Hippocampal formation (tissue), 2 donors: ENCODE results near the gene PLA2G4F.
"Not testable (repeated sequence)": the region's sequence is repeated elsewhere in the genome, so short reads cannot be mapped to it uniquely, and the experiment has no call there.

Experiments
- DNase-seq, 2 donors: peaks; one replicate each; lab custom pipeline; 2025; lab: John Stamatoyannopoulos, UW

PLA2G4F gene

DNA sequence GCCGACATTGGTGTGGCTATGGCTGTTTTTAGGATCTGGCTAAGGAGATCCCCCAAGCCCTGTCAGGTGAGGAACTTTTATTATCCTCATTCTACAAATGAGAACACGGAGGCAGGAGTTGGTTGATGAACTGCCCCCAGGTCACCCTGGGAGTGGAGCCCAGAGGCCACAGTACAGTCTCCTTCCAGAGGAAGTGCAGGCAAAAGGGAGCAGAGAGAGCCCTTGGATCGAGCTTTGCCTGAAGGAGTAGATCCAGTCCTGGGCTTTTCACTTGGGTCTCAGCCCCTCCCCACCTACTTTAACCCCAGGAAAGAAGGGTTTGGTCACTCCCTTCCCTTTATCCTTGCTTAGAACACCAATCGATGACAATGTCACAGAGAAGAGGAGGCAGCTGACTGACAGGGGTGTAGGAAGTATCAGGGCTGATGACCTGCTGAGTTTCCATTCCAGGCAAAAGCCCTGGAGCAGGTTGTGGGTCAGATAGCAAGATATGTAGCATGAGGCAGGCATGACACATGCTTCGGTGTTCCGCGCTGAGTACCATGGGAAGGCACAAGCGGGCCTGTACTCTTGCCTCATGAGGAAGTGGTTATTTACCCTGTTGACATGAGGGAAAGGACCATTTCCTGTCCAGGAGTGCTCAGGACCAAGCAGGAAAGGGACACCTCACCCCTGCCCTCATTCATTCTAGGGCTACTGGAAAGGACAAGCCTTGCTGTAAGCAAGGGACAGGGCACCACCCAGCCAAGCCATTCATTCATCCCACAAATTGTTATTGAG is 56.2 kb downstream of the PLA2G4F start:
- DNase-seq, result no peak

DNA sequence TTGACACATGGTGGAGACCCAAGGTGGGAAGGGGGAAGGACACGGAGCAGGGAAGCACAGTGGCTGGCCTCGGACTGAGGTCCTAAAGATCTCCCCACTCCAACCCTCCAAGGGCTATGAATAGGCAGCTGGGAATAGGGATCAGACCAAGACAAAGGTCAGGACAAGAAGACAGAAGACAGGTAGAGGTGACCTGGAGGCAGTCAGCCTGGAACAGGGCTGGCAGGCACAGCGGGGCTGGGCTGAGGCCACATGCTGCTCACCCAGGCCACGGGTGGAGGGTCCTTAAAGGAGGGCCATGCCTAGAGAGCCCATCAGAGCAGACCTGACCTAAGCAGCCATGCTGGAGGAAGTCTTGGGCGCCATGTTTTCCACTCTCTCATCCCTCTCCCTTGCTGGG is 59.4 kb downstream of the PLA2G4F start:
- no peak for DNase-seq

DNA sequence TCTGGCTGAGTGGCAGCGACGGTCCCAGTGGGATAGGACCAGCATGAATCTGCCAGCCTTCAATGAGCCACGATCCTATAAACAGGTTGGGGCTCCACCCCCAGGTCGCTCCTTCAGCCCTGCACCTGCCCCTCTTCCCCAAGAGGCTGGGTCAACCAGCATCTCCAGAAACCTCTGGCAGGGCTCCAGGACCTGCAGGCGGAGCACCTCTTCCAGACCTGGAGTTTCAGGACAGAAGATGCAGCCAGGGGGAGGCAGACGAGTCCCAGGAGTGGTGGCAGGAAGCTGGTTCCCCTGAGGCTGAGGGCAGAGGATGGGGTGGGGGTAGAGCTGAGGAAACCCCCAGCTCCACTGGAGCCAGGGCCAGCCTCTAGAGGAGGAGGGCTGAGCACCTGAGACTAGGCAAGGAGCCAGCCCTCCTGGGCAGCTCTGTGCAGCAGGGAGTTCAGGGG is 61.9 kb downstream of the PLA2G4F start, which contains the start of gene PLA2G4D:
Gene PLA2G4D, minus strand, starts transcription at position 51 of the 452 bp plus-strand sequence. CDS start 103 bp downstream, outside the sequence.
- no peak for DNase-seq

DNA sequence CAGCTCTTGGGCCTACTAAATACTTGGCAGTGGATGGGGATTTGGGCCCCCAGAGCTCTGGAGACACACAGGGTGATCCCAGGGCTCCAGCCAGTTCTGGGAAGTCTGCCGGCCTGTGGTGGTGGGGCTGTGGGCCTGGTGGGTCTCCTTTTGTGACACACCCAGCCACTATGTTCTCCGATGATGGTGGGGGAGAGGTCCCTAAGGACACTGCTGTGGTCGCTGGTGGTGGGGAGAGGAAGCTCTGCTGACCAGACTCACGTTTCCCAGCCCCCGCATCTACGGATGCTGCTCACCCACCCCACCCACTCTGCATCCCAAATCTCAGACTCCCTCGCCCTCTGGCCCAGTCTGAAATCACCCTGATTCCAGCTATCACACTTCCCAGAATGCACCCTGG is 62.5 kb downstream of the PLA2G4F start:
- DNase-seq, result no peak

DNA sequence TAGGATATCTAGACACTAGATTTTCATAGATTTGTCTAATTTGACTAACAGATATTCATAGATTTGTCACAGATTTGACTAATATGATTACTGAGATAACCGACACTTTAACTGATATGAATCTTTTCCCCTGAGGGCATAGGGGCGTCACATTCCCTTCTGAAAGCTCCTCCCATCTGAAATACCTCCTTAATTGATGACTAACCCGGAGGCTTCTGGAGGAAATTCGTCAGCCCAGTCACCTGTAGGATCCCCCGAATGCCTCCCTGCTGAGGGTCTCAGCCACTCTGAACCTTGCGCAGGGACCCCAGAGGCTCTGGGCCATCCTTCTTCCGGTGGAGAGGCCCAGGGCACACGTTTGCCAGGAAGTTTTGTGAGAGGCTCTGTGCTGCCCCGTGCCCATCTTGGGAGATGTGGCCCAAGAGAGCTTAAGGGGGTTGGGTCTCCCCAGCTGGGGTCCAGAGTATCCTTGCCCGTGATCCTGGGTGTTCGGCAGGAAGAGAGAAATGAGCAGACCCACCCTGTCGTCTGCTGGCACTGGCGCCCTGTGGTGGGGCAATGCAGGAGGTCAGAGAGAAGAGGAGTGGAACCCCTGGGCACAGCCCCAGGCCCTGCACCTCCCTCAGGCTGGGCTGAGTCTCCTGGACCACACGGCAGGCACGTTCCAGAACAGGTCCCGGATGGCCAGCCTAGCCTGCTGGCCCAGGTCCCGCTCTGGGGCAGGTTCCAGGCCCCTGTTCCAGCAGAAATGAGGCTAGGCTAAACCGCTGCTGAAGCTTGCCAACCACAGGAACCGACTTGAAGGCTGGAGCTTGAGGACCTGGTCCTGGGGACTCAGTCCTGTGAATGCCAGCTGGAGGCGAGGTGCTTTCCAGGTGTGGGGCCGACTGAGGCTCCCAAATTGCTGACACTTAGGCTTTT is 63.8 kb downstream of the PLA2G4F start:
- DNase-seq, result peak; percentile 12 to 23

DNA sequence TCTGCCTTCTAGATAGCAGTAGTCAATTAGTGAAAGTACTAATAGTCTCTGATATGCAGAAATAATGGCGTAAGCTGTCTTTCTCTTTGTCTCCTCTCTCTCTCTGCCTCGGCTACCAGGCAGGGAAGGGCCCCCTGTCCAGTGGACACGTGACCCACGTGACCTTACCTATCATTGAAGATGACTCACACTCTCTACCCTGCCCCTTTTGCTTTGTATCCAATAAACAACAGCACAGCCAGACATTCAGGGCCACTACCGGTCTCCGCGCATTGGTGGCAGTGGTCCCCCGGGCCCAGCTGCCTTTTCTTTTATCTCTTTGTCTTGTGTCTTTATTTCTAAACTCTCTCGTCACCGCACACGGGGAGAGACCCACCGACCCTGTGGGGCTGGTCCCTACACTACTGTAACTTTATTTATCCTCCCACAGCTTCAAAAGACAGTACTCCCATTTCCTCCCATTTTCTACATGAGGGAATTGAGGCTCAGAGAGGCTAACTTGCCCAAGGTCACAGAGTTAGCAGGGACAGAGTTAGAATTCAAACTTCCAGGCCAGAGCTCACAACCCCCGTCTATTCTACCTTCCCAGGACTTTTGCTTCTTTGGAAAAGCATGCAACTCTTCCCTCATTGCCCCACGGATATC is 64.6 kb downstream of the PLA2G4F start:
- DNase-seq, result not testable (repeated sequence)

DNA sequence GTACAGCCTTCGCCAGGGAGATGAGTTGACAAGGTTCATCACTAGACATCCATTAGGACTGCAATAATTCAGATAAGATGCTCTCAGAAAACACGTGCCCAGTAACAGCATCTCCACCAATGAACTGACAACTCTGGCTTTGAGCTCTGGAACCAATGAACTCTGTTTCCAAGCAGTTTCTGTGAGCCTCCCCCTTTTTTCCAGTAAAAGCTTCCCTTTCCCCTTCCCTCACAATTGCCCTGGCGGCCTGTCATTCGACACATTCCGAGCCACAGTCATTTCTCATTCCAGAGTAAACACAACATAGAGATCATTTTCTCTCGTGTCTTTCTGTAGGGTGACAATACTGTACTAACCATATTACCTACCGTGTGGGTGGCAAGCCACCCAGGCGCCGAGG is 65.7 kb downstream of the PLA2G4F start:
- no peak for DNase-seq

DNA sequence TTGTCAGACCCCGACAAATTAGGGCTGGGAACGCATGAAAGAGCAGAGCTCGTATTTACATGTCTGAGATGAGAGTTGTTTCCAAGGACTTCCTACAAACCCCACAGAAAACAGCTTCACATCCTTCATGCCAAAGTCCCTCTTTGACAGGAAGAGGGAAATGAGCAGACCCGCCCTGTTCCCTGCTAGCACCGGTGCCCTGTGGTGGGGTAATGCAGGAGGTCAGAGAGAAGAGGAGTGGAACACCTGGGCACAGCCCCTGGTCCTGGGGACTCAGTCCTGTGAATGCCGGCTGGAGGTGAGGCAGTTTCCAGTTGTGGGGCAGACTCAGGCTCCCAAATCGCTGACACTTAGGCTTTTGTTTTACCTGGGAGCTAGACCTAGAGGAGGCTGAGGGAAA is 66.1 kb downstream of the PLA2G4F start:
- DNase-seq, result no peak

DNA sequence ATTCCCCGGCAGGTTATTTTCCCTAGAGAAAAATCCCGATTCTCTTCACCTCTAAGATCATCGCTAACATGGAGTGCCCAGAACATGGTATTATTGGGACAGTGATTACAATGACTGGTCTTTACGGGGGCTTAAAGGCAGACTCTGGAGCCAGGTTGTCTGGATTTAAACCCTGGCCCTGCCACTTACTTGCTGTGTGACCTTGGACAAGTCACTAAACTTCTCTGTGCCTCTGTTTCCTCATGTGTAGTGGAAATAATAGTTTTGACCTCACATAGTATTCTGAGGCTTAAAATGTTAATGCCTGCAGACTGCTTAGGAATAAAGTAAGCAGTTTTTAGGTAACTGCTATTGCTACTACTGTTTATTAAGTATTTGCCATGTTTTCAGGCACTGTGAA is 66.5 kb downstream of the PLA2G4F start:
- DNase-seq, result no peak
